ENCODE data around the gene DEDD.
A peak's percentile ranks its signal among the peaks of the same experiment; 100 is the strongest.

The DEDD gene

DNA sequence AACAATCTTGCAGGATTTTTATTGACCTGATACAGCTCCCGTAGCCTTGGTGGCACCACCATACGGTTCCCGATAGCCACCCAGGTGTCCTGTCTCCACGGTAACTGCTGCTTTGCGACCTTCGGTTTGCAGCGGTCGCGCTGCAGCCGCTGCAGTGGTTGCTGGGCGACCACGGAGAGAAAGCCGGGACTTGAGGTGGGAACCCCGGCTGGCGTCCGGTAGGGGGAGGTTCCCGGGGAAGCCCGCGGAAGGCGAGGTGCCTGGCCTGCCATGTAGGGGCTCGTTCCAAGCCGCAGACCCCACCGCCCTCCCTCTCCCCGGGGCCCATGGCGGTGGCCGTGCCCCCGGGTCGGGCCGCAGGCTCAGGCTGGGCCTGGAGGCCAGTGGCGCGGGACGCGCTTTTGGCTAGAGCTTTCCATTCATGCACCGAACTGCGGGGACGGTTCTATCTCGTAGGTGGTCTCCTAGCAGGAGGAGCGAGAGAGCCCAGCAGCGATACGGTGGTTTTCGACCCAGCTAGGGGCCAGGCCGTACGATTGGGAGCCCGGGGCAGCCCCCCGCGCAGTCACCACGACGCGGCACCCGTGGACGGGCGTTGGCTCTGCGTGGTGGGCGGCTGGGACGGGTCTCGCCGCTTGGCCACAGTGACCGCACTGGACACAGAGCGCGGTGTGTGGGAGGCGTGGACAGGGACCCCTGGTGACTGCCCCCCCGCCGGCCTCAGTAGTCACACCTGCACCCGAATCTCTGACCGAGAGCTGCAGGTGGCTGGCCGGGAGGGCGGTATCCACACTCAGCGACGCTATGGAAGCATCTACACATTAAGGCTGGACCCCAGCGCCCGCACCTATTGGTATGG lies 34.0 kb downstream of the DEDD start, which contains the start of gene KLHDC9:
Gene KLHDC9, plus strand, starts transcription at position 152 of the 859 bp plus-strand sequence. Its CDS starts 175 bp downstream, at position 327.
- peak within 1 kb of the TSS; percentile 78 for H3K4me2 ChIP-seq (ENCODE audit: low read length)
- H3K9me3 ChIP-seq (replicated peaks; ENCODE audit: low read length), result no peaks in the 10 kb centered on the region
- peaks cover 19% of the 10 kb centered on the region for H3K4me1 ChIP-seq (ENCODE audit: control insufficient read depth, insufficient read depth, low read length)
- peak within 1 kb of the TSS; percentile 69 for H3K4me3 ChIP-seq (ENCODE audit: low read length)
- H3K27me3 ChIP-seq (ENCODE audit: control insufficient read depth, insufficient read depth, low read length), result no peaks in the 10 kb centered on the region
- H3K36me3 ChIP-seq (ENCODE audit: insufficient read depth, low read length), result peaks cover 30% of the 10 kb centered on the region
- peak within 1 kb of the TSS; percentile 57 for H3K9ac ChIP-seq (ENCODE audit: low read depth, low read length)

DNA sequence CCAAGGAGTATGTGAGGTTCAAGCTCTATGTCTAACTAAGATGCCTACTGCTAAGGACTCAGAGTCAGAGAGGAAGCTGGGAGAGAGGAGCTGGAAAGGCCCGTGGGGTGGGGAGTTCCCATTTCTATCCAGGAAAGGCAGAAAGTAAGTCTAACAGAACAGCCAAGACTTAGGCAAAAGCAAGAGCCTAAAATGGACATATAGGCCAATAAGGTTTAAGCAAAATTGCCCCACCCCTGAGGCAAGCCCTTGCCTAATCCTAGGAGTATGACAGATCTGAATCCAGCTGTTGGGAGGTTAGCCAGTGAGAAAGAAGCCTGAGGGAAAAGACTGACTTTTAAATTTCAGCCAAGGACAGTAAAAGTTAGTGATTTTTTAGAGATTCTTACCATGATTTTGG lies 35.9 kb downstream of the DEDD start:
- Histone ChIP-seq H3K36me3 (ENCODE audit: insufficient read depth, low read length) (peaks cover 21% of the 10 kb centered on the region), H3K9ac (ENCODE audit: low read depth, low read length) (no peak overlapping the region), H3K4me3 (ENCODE audit: low read length) (no peak overlapping the region), H3K27me3 (ENCODE audit: control insufficient read depth, insufficient read depth, low read length) (no peaks in the 10 kb centered on the region), H3K4me1 (ENCODE audit: control insufficient read depth, insufficient read depth, low read length) (peaks cover 36% of the 10 kb centered on the region), H3K4me2 (ENCODE audit: low read length) (no peak overlapping the region), H3K9me3 (replicated peaks; ENCODE audit: low read length) (no peaks in the 10 kb centered on the region)

DNA sequence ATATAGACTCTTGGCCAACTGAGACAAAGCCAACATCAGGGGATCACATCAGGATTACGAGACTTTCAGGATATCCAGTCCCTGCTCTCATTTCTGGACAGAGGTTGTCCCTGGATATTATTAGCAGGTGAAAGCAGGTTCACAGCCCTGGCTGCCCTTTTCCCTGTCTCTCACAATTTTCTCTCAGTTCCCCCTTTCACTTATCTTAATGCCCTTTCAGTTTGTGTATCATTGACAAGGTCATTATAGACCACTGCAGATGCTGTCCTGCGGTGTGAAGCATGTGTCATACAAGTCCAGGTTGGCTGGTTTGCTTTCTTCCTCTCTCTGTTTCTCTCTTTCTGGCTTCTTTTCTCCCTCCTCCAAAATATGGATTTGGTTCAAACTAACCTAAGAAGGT lies 36.5 kb downstream of the DEDD start:
- peaks cover 36% of the 10 kb centered on the region for H3K4me1 ChIP-seq (ENCODE audit: control insufficient read depth, insufficient read depth, low read length)
- no peaks in the 10 kb centered on the region for H3K27me3 ChIP-seq (ENCODE audit: control insufficient read depth, insufficient read depth, low read length)
- H3K4me2 ChIP-seq (ENCODE audit: low read length), result no peak overlapping the region
- no peak overlapping the region for H3K9ac ChIP-seq (ENCODE audit: low read depth, low read length)
- H3K9me3 ChIP-seq (replicated peaks; ENCODE audit: low read length), result no peaks in the 10 kb centered on the region
- peaks cover 17% of the 10 kb centered on the region for H3K36me3 ChIP-seq (ENCODE audit: insufficient read depth, low read length)
- H3K4me3 ChIP-seq (ENCODE audit: low read length), result no peak overlapping the region

DNA sequence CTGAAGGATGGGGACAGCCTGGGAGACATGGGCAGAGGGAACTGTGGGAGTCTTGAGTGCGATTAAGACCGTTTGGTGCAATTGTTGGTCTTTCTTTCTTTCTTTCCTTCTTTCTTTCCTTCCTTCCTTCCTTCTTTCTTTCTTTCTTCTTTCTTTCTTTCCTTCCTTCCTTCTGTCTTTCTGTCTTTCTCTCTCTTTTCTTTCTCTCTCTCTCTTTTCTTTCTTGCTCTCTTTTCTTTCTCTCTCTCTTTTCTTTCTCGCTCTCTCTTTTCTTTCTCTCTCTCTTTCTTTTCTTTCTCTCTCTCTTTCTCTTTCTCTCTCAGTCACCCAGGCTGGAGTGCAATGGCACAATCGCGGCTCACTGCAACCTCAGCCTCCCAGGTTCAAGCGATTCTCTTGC lies 37.2 kb downstream of the DEDD start:
- H3K36me3 ChIP-seq (ENCODE audit: insufficient read depth, low read length), result peaks cover 12% of the 10 kb centered on the region
- H3K4me2 ChIP-seq (ENCODE audit: low read length), result no peak overlapping the region
- H3K4me1 ChIP-seq (ENCODE audit: control insufficient read depth, insufficient read depth, low read length), result peaks cover 36% of the 10 kb centered on the region
- H3K9me3 ChIP-seq (replicated peaks; ENCODE audit: low read length), result no peaks in the 10 kb centered on the region
- H3K9ac ChIP-seq (ENCODE audit: low read depth, low read length), result no peak overlapping the region
- H3K27me3 ChIP-seq (ENCODE audit: control insufficient read depth, insufficient read depth, low read length), result no peaks in the 10 kb centered on the region
- no peak overlapping the region for H3K4me3 ChIP-seq (ENCODE audit: low read length)

DNA sequence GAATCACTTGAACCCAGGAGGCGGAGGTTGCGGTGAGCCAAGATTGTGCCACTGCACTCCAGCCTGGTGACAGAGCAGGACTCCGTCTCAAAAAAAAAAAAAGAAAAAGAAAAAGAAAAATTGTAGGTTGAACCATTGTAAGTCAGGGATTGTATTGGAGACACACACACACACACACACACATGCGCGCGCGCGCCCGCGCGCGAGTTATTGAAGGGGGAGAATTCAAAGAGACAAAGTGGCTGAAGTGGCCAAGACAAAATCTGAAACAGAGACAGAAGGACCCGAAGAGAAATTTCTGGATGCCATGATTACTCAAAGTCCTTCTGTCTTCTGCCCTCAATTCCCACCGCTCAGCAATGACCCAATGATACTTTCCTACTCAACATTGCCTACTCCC lies 38.0 kb downstream of the DEDD start:
- H3K4me2 ChIP-seq (ENCODE audit: low read length), result no peak overlapping the region
- no peak overlapping the region for H3K9ac ChIP-seq (ENCODE audit: low read depth, low read length)
- no peaks in the 10 kb centered on the region for H3K27me3 ChIP-seq (ENCODE audit: control insufficient read depth, insufficient read depth, low read length)
- H3K4me1 ChIP-seq (ENCODE audit: control insufficient read depth, insufficient read depth, low read length), result peaks cover 36% of the 10 kb centered on the region
- no peaks in the 10 kb centered on the region for H3K9me3 ChIP-seq (replicated peaks; ENCODE audit: low read length)
- no peak overlapping the region for H3K4me3 ChIP-seq (ENCODE audit: low read length)
- peaks cover 4% of the 10 kb centered on the region for H3K36me3 ChIP-seq (ENCODE audit: insufficient read depth, low read length)

DNA sequence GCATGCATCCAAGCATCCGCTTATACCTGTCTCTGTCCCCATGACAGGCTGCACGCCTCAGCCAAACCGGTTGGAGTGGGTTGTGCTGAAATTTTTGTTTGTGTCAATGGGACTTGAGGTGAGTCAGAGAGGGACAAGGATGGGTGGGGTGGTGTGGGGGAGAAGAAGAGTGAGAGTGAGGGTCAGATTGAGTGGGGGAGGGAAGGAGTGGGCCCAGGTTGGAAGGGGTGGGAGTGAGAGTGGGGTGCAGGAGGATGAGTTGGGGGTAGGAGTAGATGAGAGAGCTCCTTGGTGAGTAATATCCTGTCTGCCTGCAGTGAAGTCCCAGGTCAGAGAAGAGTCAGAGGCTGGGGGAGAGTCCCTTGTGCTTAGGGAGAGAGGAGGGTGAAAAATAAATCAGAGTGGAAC lies 39.8 kb downstream of the DEDD start:
- peak overlapping the region; percentile 19 for H3K4me2 ChIP-seq (ENCODE audit: low read length)
- H3K27me3 ChIP-seq (ENCODE audit: control insufficient read depth, insufficient read depth, low read length), result no peaks in the 10 kb centered on the region
- no peak overlapping the region for H3K4me3 ChIP-seq (ENCODE audit: low read length)
- no peak overlapping the region for H3K9ac ChIP-seq (ENCODE audit: low read depth, low read length)
- no peaks in the 10 kb centered on the region for H3K36me3 ChIP-seq (ENCODE audit: insufficient read depth, low read length)
- peaks cover 36% of the 10 kb centered on the region for H3K4me1 ChIP-seq (ENCODE audit: control insufficient read depth, insufficient read depth, low read length)
- no peaks in the 10 kb centered on the region for H3K9me3 ChIP-seq (replicated peaks; ENCODE audit: low read length)

DNA sequence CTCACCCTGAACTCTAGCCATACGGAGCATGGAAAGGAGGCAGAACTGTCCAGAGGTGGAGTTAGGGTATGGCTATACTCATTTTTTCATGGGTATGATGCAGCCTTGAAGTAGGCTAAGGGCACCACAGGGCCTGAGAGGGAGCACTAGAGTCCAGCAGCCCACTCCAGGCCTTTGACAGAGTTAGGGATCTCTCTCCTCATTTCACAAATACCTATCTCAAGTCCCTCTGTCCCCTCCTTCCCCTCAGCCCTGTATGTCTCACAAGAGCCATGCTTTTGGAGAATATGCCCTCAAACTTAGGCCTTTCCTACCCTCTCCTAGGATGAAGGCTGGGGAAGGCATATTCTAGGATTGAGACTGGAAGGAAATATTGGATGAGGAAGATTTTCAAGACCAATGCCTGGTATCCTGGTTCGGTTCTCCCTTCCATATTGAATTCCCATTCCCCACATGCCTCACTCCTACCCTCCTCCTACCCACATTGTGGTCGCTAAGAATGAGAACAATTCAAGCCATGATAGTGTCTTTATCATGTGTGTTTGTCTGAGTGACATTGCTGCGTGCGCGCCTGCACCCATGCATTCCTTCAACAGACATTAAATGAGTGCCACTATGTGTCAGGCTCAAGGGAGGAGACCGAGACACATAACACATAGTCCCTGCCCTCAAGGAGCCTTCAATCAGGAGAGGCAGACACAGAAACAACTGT lies 40.5 kb downstream of the DEDD start:
- Histone ChIP-seq H3K4me1 (ENCODE audit: control insufficient read depth, insufficient read depth, low read length) (peaks cover 31% of the 10 kb centered on the region), H3K4me2 (ENCODE audit: low read length) (no peak overlapping the region), H3K4me3 (ENCODE audit: low read length) (no peak overlapping the region), H3K9ac (ENCODE audit: low read depth, low read length) (no peak overlapping the region), H3K9me3 (replicated peaks; ENCODE audit: low read length) (no peaks in the 10 kb centered on the region), H3K36me3 (ENCODE audit: insufficient read depth, low read length) (no peaks in the 10 kb centered on the region), H3K27me3 (ENCODE audit: control insufficient read depth, insufficient read depth, low read length) (no peaks in the 10 kb centered on the region)

DNA sequence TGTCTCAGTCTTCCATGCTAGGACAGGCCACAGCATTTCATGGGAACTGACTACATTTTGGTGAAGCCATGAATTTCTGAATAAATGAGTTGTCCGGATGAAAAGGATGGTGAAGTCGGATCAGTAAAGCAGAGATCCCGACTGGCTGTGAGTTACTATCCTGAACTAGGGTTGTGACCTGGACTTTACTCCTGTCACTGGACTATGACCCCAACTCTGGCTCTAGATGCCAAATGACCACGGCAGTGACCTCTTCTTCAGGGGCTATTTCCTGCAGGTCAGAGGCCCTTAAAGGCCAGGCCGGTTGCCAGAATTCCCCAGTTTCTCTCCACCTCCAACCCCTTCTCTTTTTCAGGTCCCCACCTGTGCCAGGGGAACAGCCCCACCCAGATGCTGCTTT lies 41.4 kb downstream of the DEDD start:
- no peaks in the 10 kb centered on the region for H3K36me3 ChIP-seq (ENCODE audit: insufficient read depth, low read length)
- no peaks in the 10 kb centered on the region for H3K9me3 ChIP-seq (replicated peaks; ENCODE audit: low read length)
- H3K4me1 ChIP-seq (ENCODE audit: control insufficient read depth, insufficient read depth, low read length), result peaks cover 28% of the 10 kb centered on the region
- H3K4me3 ChIP-seq (ENCODE audit: low read length), result no peak overlapping the region
- H3K9ac ChIP-seq (ENCODE audit: low read depth, low read length), result no peak overlapping the region
- H3K27me3 ChIP-seq (ENCODE audit: control insufficient read depth, insufficient read depth, low read length), result no peaks in the 10 kb centered on the region
- no peak overlapping the region for H3K4me2 ChIP-seq (ENCODE audit: low read length)

DNA sequence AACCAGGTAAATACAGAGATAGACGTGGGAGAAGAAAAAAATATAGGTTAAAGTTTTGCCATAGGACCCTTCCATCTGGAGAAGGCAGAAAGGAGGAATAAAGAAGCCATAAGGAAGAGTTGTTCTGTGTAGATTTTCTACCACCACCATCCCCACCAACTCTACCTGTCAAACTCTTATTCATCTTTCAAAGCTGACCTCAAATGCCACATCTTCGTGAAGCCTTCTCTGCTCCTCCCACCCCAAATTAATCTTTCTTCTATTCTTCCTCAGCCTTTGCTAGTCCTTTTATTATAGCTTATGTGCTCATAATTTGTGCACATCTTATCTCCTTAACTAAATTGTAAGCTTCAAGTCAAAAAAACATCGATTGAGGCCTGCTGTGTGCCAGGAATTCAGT lies 41.9 kb downstream of the DEDD start:
- H3K36me3 ChIP-seq (ENCODE audit: insufficient read depth, low read length), result no peaks in the 10 kb centered on the region
- peaks cover 29% of the 10 kb centered on the region for H3K4me1 ChIP-seq (ENCODE audit: control insufficient read depth, insufficient read depth, low read length)
- no peaks in the 10 kb centered on the region for H3K27me3 ChIP-seq (ENCODE audit: control insufficient read depth, insufficient read depth, low read length)
- H3K9me3 ChIP-seq (replicated peaks; ENCODE audit: low read length), result no peaks in the 10 kb centered on the region
- no peak overlapping the region for H3K4me2 ChIP-seq (ENCODE audit: low read length)
- H3K9ac ChIP-seq (ENCODE audit: low read depth, low read length), result no peak overlapping the region
- no peak overlapping the region for H3K4me3 ChIP-seq (ENCODE audit: low read length)

DNA sequence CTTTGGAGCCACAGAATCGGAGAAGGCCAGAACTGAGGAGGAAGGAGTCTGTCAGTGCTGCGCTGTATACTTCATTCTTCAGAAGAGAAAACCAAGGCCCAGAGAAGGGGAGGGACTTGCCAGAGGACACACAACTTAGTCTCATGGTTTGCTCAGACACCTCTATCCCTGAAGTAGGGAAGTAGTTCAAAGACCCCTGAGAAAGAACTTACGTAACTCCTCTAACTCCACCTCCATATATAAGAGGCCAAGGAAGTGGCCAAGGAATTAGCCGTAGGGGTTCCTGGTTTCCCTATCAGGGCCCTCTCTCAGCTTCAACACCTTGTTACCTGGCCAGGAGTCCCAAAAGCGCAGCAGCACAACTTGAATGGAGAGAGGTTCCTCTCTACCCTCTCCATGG lies 42.5 kb downstream of the DEDD start:
- H3K36me3 ChIP-seq (ENCODE audit: insufficient read depth, low read length), result no peaks in the 10 kb centered on the region
- peaks cover 36% of the 10 kb centered on the region for H3K4me1 ChIP-seq (ENCODE audit: control insufficient read depth, insufficient read depth, low read length)
- H3K27me3 ChIP-seq (ENCODE audit: control insufficient read depth, insufficient read depth, low read length), result no peaks in the 10 kb centered on the region
- H3K4me2 ChIP-seq (ENCODE audit: low read length), result no peak overlapping the region
- no peak overlapping the region for H3K9ac ChIP-seq (ENCODE audit: low read depth, low read length)
- H3K4me3 ChIP-seq (ENCODE audit: low read length), result no peak overlapping the region
- H3K9me3 ChIP-seq (replicated peaks; ENCODE audit: low read length), result no peaks in the 10 kb centered on the region

DNA sequence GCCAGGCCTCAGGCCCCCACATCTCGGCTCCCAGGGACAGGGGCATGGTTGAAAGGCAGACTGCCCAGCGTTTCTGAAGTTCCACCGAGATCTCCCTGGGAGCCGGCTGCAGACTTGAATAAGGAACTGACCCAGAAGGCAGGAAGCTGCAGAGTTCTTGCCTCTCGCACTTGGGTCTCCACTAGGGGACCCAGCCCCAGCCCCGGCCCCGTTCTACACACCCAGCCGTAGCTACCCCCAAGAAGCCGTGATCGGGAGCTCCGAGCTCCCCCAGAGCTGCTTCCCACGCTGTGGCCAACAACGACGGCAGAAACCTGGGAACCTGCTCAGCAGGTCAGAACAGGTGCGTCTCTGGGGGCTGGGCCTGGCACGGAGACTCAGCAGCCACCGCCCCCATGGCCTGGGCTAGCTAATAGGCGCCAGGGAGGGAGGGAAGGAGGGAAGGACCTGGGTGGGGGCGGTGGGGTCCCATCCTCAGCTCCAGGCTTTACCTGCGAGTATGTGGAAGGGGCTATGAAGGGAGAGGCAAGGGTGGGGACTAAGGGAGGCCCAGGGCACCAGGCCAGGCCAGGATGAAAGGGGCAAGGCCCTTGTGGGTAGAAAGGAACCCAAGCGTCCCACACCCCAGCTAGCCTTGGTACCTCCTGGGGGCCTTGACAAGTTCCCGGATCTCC lies 43.1 kb downstream of the DEDD start, which contains the start of gene NECTIN4:
Gene NECTIN4, minus strand, starts transcription at position 308 of the 674 bp plus-strand sequence. Its CDS starts 262 bp downstream, at position 46.
- H3K27me3 ChIP-seq (ENCODE audit: control insufficient read depth, insufficient read depth, low read length), result no peaks in the 10 kb centered on the region
- H3K4me3 ChIP-seq (ENCODE audit: low read length), result no peak within 1 kb of the TSS
- peaks cover 41% of the 10 kb centered on the region for H3K4me1 ChIP-seq (ENCODE audit: control insufficient read depth, insufficient read depth, low read length)
- H3K9me3 ChIP-seq (replicated peaks; ENCODE audit: low read length), result no peaks in the 10 kb centered on the region
- no peak within 1 kb of the TSS for H3K4me2 ChIP-seq (ENCODE audit: low read length)
- H3K9ac ChIP-seq (ENCODE audit: low read depth, low read length), result no peak within 1 kb of the TSS
- H3K36me3 ChIP-seq (ENCODE audit: insufficient read depth, low read length), result no peaks in the 10 kb centered on the region

Measured in skeletal muscle satellite cell (primary cell).